ENCODE measurements around the gene FPR3. TPM values are rescaled to one million over a fixed set of nuclear protein-coding genes. Genes with fewer than 3 reads are reported as not detected.

Gene FPR3
- total and polyA plus RNA-seq, 9 of the 15 experiments (the other 6 are each of a cell fraction or from before 2014, with no cell fraction given) = 0.08 to 0.51 (median 0.22) TPM; not detected in 1

- Histone ChIP-seq H4K20me1 (replicated peaks; ENCODE audit: control insufficient read depth, insufficient read depth, low read length) (no peaks in the 10 kb centered on the region), H3K9ac (ENCODE audit: insufficient read depth in 1 of 2, low read depth in 2 of 2, low read length in 2 of 2) (no peak within 1 kb of the TSS), H3K4me2 (ENCODE audit: insufficient read depth, low read length) (no peak within 1 kb of the TSS), H3K36me3 (ENCODE audit: control insufficient read depth, insufficient read depth, low read length) (no peaks in the 10 kb centered on the region), H3K4me1 (replicated peaks in 1 of 2; ENCODE audit: control insufficient read depth in 2 of 2, insufficient read depth in 2 of 2, low read length in 2 of 2) (peaks cover 0 to 9% of the 10 kb centered on the region in 2 experiments; a peak in 2 of 5 replicates), H3K27me3 (ENCODE audit: control insufficient read depth in 2 of 2, insufficient read depth in 2 of 2, low read length in 2 of 2) (peaks cover under 1 to 5% of the 10 kb centered on the region in 2 experiments; a peak in 1 of 5 replicates), H3K4me3 (no peak within 1 kb of the TSS), H2AFZ (ENCODE audit: low read depth, low read length) (peak within 1 kb of the TSS; percentile 67; the same call in 1 of the 2 replicates), H3K9me1 (ENCODE audit: control insufficient read depth, insufficient read depth, low read length) (no peaks in the 10 kb centered on the region), H3K79me2 (ENCODE audit: control insufficient read depth, insufficient read depth, low read length) (no peaks in the 10 kb centered on the region), H3K27ac (ENCODE audit: extremely low read depth, low read depth, low read length) (no peak within 1 kb of the TSS), H3K9me3 (replicated peaks; ENCODE audit: control insufficient read depth, insufficient read depth, low read depth, low read length) (no peaks in the 10 kb centered on the region)
- POLR2A ChIA-PET = no interaction called here
- CTCF ChIA-PET (ENCODE audit: low intra/inter-chr PET ratio) = no interaction called here
- in situ Hi-C loops (cut with MboI) (no loop called here), intact Hi-C loops (cut with micrococcal nuclease) (no loop called here)
- DNase-seq (ENCODE audit: extremely low read depth in 1 of 4, low spot score in 3 of 4) = no peak
- no peak for FAIRE-seq
- no TSS peak for BruUV-seq (replicated peaks)
- 13% methylated on average over 2 of the region's 2 CpGs for WGBS (ENCODE audit: insufficient coverage, low coverage, missing lambda C conversion rate)
- TF ChIP-seq ATF3 (IDR thresholded peaks at IDR 0.05) (peak; percentile 52; the same call in 1 of the 2 replicates), ATF3 (CRISPR knock-in tag; conservative IDR thresholded peaks at IDR 0.05) (no peak), ATF2 (CRISPR knock-in tag; IDR thresholded peaks at IDR 0.05) (no peak)
- ATAC-seq = no peak
Observed at GRCh38 chr19:51751655-51752054, 43.3 kb upstream of the FPR3 start, which contains the start of gene FPR1. FPR1 (minus strand) TSS chr19:51751878; CDS start chr19:51746994, 4,884 bp downstream.
